ENCODE measurements around the gene MRPL36.
"Not testable (repeated sequence)": the region's sequence is repeated elsewhere in the genome, so short reads cannot be mapped to it uniquely, and the experiment has no call there.

The MRPL36 gene

DNA sequence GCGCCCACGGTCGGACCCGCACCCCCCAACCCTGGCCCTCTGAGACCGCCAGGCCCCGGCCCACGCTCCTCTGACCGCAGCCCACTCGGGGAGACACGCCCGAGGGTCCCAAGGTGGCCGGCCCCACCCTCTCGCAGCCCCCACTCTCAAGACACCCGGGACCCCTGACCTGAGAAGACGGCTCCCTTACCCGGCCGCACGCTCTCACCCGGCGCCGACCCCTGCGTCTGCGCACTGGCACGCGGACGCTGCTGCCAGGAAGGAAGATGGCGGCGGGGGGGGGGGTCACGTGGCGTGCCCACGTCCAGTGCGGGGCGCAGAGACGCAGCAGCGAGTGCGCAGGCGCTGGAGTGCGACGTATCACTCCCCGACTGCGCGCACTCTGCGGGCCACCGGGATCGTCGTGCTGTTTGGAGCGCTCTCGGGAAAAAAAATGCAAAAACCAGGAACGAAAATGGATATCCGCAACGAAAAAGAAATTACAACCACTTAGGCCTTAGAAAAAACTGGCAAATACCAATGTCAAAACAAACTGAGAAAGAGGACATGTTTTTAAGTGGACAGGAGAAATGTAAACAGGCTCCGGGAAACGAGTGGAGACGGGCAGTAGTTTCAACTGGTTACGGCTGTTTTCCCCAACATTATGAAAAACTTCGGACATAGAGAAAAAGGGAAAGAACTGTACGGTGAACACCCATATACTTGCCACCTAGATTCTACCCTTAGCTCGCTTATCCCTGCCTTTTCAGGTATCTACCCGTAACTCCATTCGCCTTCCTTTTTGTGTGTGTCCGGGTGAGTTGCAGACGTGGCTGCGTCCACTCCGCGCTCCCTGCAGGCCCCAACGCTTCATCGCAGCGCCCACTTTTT, at the start of gene MRPL36:
Gene MRPL36, minus strand, starts transcription at position 236 of the 870 bp plus-strand sequence. CDS start 902 bp downstream, outside the sequence.
- POLR2A ChIA-PET = interaction anchor here (0.6 to 1.9 kb wide), 12 partner anchors 9 to 208 kb away, joined by 3 to 8 read pairs (median 3); no protein-coding TSS in a partner anchor
- TF ChIP-seq HDGF (IDR thresholded peaks at IDR 0.05; ENCODE audit: borderline replicate concordance) (no peak), ELF4 (IDR thresholded peaks at IDR 0.05) (no peak), ARNT (IDR thresholded peaks at IDR 0.05) (no peak), L3MBTL2 (conservative IDR thresholded peaks at IDR 0.05) (peak; percentile 57), BHLHE40 (IDR thresholded peaks at IDR 0.05; ENCODE audit: borderline replicate concordance) (no peak), NFRKB (IDR thresholded peaks at IDR 0.05) (no peak), CTBP1 (IDR thresholded peaks at IDR 0.05; ENCODE audit: borderline replicate concordance) (no peak)
- TF ChIP-seq, protein P1, sequence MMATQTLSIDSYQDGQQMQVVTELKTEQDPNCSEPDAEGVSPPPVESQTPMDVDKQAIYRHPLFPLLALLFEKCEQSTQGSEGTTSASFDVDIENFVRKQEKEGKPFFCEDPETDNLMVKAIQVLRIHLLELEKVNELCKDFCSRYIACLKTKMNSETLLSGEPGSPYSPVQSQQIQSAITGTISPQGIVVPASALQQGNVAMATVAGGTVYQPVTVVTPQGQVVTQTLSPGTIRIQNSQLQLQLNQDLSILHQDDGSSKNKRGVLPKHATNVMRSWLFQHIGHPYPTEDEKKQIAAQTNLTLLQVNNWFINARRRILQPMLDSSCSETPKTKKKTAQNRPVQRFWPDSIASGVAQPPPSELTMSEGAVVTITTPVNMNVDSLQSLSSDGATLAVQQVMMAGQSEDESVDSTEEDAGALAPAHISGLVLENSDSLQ (IDR thresholded peaks at IDR 0.05) = no peak
- CTCF ChIA-PET = no interaction called here
- DNase-seq (ENCODE audit: extremely low spot score) = peak; percentile 96

DNA sequence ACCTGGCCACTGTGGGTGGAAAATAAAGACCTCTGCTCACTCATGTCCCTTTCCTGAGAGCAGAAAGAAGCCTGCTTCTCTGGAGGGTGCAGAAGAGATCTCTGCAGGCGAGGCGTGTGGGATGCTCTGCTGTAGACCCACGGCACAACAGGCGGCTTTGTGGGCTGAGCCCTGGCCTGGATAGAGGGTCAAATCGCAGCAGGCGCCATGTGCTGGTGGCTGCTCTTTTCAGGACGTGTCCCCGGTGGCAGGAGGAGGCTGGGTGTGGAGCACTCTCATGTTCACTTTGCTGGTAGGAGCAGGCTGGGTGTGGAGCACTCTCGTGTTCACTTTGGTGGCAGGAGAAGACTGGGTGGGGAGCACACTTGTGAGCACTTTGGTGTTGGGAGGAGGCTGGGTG, 48.0 kb upstream of the MRPL36 start:
- CTCF ChIA-PET = no interaction called here
- POLR2A ChIA-PET = no interaction called here
- no peak for TF ChIP-seq ELF4 (IDR thresholded peaks at IDR 0.05)
- no peak for TF ChIP-seq SUZ12 (IDR thresholded peaks at IDR 0.05)
- no peak for TF ChIP-seq CTBP1 (IDR thresholded peaks at IDR 0.05; ENCODE audit: borderline replicate concordance)
- no peak for DNase-seq (ENCODE audit: extremely low spot score)

DNA sequence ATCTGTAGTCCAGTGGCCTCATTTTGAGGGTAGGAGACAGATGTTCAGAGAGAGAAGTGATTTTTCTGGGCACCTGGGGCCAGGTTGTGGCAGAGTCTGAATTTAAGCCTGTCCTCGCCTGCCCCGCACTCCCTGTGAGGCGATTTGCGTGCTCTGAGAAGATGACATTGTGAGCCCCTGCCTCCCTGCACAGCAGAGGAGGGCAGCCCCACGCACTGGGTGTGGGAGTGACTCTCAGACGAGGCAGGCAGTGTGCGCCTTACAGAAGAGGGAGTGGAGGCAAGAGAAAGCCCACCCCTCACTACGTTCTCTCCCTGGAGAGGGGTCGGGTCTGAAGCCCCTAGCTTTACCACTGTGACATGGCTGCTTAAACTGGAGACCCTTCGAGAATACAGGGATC, 47.4 kb upstream of the MRPL36 start:
- CTCF ChIA-PET = no interaction called here
- TF ChIP-seq LEF1 (IDR thresholded peaks at IDR 0.05; ENCODE audit: borderline replicate concordance) (no peak), L3MBTL2 (conservative IDR thresholded peaks at IDR 0.05) (no peak), FOXA1 (IDR thresholded peaks at IDR 0.05) (no peak), FOXK2 (IDR thresholded peaks at IDR 0.05) (no peak), HDGF (IDR thresholded peaks at IDR 0.05; ENCODE audit: borderline replicate concordance) (no peak), NFRKB (IDR thresholded peaks at IDR 0.05) (no peak), BHLHE40 (IDR thresholded peaks at IDR 0.05; ENCODE audit: borderline replicate concordance) (no peak), SUZ12 (IDR thresholded peaks at IDR 0.05) (no peak)
- TF ChIP-seq, protein P1 (IDR thresholded peaks at IDR 0.05) = no peak
- no peak for DNase-seq (ENCODE audit: extremely low spot score)
- POLR2A ChIA-PET = no interaction called here

DNA sequence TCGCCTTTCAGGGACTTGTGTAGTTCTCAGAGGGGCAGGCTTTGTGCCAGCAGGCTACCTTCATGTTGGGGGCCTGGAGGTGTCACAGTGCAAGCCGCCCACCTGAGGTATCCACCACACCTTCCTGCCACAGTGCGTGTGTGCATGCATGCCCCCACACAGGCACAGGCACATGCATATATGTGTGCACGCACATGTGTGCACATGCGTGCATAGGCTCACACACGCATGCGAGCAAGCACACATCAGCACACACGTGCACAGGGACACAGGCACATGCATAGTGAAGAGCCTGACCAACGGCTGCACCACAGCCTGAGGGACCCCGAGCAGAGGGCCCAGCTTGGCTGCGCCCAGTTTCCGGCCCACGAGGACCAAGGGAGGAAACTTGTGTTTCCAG, 46.9 kb upstream of the MRPL36 start:
- no peak for DNase-seq (ENCODE audit: extremely low spot score)
- ChIA-PET POLR2A (no interaction called here), CTCF (no interaction called here)

DNA sequence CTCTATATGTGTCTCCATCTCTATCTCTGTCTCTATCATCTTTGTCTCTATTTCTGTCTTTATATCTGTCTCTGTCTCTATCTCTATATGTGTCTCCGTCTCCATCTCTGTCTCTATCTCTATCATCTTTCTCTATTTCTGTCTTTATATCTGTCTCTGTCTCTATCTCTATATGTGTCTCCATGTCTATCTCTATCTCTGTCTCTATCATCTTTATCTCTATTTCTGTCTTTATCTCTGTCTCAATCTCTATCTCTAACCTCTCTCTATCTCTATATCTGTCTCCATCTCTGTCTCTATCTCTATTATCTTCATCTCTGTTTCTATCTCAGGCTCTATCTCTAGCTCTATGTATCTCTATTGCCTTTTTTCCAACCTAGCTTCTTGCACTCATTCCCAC, 46.1 kb upstream of the MRPL36 start:
- CTCF ChIA-PET = no interaction called here
- no peak for TF ChIP-seq FOXA1 (IDR thresholded peaks at IDR 0.05)
- no peak for TF ChIP-seq SUZ12 (IDR thresholded peaks at IDR 0.05)
- no peak for TF ChIP-seq HDGF (IDR thresholded peaks at IDR 0.05; ENCODE audit: borderline replicate concordance)
- TF ChIP-seq BHLHE40 (IDR thresholded peaks at IDR 0.05; ENCODE audit: borderline replicate concordance) = no peak
- TF ChIP-seq NFRKB (IDR thresholded peaks at IDR 0.05) = no peak
- TF ChIP-seq ZNF384 (IDR thresholded peaks at IDR 0.05) = no peak
- TF ChIP-seq, protein P1 (IDR thresholded peaks at IDR 0.05) = no peak
- no peak for TF ChIP-seq TARDBP (IDR thresholded peaks at IDR 0.05)
- no peak for TF ChIP-seq SP1 (IDR thresholded peaks at IDR 0.05)
- TF ChIP-seq CTBP1 (IDR thresholded peaks at IDR 0.05; ENCODE audit: borderline replicate concordance) = no peak
- POLR2A ChIA-PET = no interaction called here
- DNase-seq (ENCODE audit: extremely low spot score) = no peak

More for the DNA sequence above, 46.9 kb upstream of the MRPL36 start:
- TF ChIP-seq CTBP1 (IDR thresholded peaks at IDR 0.05; ENCODE audit: borderline replicate concordance) (no peak), ELF4 (IDR thresholded peaks at IDR 0.05) (no peak), ARNT (IDR thresholded peaks at IDR 0.05) (no peak), L3MBTL2 (conservative IDR thresholded peaks at IDR 0.05) (no peak)
- TF ChIP-seq, protein P1 (IDR thresholded peaks at IDR 0.05) = no peak

DNA sequence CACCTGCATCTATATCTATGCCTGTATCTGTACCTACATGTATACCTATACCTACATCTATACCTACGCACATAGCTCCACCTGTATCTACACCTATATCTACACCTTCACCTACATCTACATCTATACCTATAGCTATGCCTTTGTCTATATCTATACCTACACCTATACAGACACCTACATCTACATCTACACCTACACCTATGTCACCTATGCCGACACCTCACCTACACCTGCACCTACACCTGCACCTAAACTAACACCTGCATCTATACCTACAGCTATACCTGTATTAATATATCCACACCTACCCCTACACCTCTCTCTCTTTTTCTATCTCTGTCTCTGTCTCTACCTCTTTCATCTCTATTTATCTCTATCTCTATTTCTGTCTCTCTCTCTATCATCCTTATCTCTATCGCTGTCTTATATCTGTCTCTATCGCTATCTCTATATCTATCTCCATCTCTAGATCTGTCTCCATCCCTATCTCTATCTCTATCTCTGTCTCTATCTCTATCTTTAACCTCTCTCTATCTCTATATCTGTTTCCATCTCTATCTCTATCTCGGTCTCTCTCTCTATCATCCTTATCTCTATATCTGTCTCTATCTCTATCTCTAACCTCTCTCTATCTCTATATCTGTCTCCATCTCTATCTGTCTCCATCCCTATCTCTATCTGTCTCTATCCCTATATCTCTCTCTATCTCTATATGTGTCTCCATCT, 45.2 kb upstream of the MRPL36 start:
- no peak for TF ChIP-seq FOXM1 (IDR thresholded peaks at IDR 0.05; ENCODE audit: borderline replicate concordance)
- TF ChIP-seq ELF4 (IDR thresholded peaks at IDR 0.05) = no peak
- no peak for TF ChIP-seq SUZ12 (IDR thresholded peaks at IDR 0.05)
- no peak for TF ChIP-seq L3MBTL2 (conservative IDR thresholded peaks at IDR 0.05)
- TF ChIP-seq, protein P1 (IDR thresholded peaks at IDR 0.05) = no peak
- no peak for TF ChIP-seq SP1 (IDR thresholded peaks at IDR 0.05)
- TF ChIP-seq NFRKB (IDR thresholded peaks at IDR 0.05) = no peak
- TF ChIP-seq TARDBP (IDR thresholded peaks at IDR 0.05) = no peak
- no peak for TF ChIP-seq FOXA1 (IDR thresholded peaks at IDR 0.05)
- TF ChIP-seq HDGF (IDR thresholded peaks at IDR 0.05; ENCODE audit: borderline replicate concordance) = no peak
- no peak for TF ChIP-seq ARNT (IDR thresholded peaks at IDR 0.05)
- no peak for TF ChIP-seq LEF1 (IDR thresholded peaks at IDR 0.05; ENCODE audit: borderline replicate concordance)
- TF ChIP-seq CTBP1 (IDR thresholded peaks at IDR 0.05; ENCODE audit: borderline replicate concordance) = no peak
- ChIA-PET POLR2A (no interaction called here), CTCF (no interaction called here)
- no peak for DNase-seq (ENCODE audit: extremely low spot score)

DNA sequence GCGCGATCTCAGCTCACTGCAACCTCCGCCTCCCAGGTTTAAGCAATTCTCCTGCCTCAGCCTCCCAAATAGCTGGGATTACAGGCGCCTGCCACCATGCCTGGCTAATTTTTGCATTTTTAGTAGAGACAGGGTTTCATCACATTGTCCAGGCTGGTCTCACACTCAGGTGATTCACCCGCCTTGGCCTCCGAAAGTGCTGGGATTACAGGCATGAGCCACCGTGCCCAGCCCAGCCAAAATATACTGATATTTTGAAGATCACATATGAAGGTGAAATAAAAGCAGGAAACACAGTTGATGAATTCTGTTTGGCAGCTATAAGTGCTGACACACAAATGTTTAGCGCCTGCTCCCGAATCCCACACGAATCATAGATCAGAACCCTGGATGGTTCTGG, 44.1 kb upstream of the MRPL36 start:
- POLR2A ChIA-PET; CTCF ChIA-PET; DNase-seq (ENCODE audit: extremely low spot score): not testable (repeated sequence)

Measured in HEK293T (cell line).